Stimulated activated CD8-positive, alpha-beta memory T cell treated with anti-CD3 and anti-CD28 coated beads, Interleukin-12 subunit alpha, Interleukin-12 subunit beta, amount 100 ng/mL, for 1 hour (primary cell): ENCODE results near the gene MRE11.
"Not testable (repeated sequence)": the region's sequence is repeated elsewhere in the genome, so short reads cannot be mapped to it uniquely, and the experiment has no call there.

Experiments
- DNase-seq: peaks from one replicate; pipeline ENCODE4 v3.0.0-alpha.2; 2020; ENCODE audit warnings: low read depth

The MRE11 gene

GRCh38 chr11:94506513-94506912 lies 12.9 kb upstream of the MRE11 start:
- DNase-seq, result not testable (repeated sequence)

GRCh38 chr11:94504689-94505293 lies 11.1 kb upstream of the MRE11 start:
- DNase-seq, result no peak

- DNase-seq, result no peak
These were observed 7.9 kb upstream of the MRE11 start for GRCh38 chr11:94501522-94501921.

GRCh38 chr11:94500181-94500580 lies 6.5 kb upstream of the MRE11 start:
- no peak for DNase-seq

GRCh38 chr11:94494126-94494680 lies 559 bp upstream of the MRE11 start:
- no peak for DNase-seq

- no peak for DNase-seq
These were observed 7.6 kb downstream of the MRE11 start for GRCh38 chr11:94486068-94486467.

GRCh38 chr11:94481342-94481741 lies 12.3 kb downstream of the MRE11 start:
- no peak for DNase-seq

- no peak for DNase-seq
These were observed 16.0 kb downstream of the MRE11 start for GRCh38 chr11:94477624-94478023.

- no peak for DNase-seq
These were observed 20.5 kb downstream of the MRE11 start for GRCh38 chr11:94472916-94473799.

- DNase-seq, result no peak
These were observed 24.2 kb downstream of the MRE11 start for GRCh38 chr11:94469416-94469815.

GRCh38 chr11:94459576-94459975 lies 34.1 kb downstream of the MRE11 start:
- DNase-seq, result no peak

GRCh38 chr11:94457118-94458029 lies 36.3 kb downstream of the MRE11 start:
- no peak for DNase-seq

GRCh38 chr11:94455861-94456260 lies 37.8 kb downstream of the MRE11 start:
- DNase-seq, result no peak

GRCh38 chr11:94454301-94454700 lies 39.3 kb downstream of the MRE11 start:
- no peak for DNase-seq

GRCh38 chr11:94452988-94453387 lies 40.7 kb downstream of the MRE11 start:
- no peak for DNase-seq

GRCh38 chr11:94450048-94450447 lies 43.6 kb downstream of the MRE11 start:
- no peak for DNase-seq

GRCh38 chr11:94449437-94449836 lies 44.2 kb downstream of the MRE11 start:
- no peak for DNase-seq

- DNase-seq, result no peak
These were observed 44.6 kb downstream of the MRE11 start for GRCh38 chr11:94449029-94449428.

GRCh38 chr11:94447149-94447548 lies 46.5 kb downstream of the MRE11 start:
- DNase-seq, result no peak

- DNase-seq, result no peak
These were observed 48.0 kb downstream of the MRE11 start for GRCh38 chr11:94445641-94446040.

- DNase-seq, result no peak
These were observed 60.6 kb downstream of the MRE11 start for GRCh38 chr11:94433049-94433448.

GRCh38 chr11:94424662-94425061 lies 69.0 kb downstream of the MRE11 start:
- no peak for DNase-seq
